HG03064 (cell line): ENCODE measurements around the gene NOG.

Source experiments
- ATAC-seq: cut with Tn5 transposase; IDR thresholded peaks from one replicate; pipeline ENCODE4 v1.9.1; 2021; ENCODE audit warnings: low read depth; ENCODE audit not compliant: unreplicated experiment

Gene NOG

DNA sequence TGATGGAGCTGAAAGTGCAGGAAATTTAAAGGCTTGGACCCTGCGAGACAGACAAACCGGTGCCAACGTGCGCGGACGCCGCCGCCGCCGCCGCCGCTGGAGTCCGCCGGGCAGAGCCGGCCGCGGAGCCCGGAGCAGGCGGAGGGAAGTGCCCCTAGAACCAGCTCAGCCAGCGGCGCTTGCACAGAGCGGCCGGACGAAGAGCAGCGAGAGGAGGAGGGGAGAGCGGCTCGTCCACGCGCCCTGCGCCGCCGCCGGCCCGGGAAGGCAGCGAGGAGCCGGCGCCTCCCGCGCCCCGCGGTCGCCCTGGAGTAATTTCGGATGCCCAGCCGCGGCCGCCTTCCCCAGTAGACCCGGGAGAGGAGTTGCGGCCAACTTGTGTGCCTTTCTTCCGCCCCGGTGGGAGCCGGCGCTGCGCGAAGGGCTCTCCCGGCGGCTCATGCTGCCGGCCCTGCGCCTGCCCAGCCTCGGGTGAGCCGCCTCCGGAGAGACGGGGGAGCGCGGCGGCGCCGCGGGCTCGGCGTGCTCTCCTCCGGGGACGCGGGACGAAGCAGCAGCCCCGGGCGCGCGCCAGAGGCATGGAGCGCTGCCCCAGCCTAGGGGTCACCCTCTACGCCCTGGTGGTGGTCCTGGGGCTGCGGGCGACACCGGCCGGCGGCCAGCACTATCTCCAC lies at the start of gene NOG:
NOG (plus strand) TSS at position 54 of the 674 bp plus-strand sequence; CDS start at position 579, 525 bp downstream.
- no peak for ATAC-seq

DNA sequence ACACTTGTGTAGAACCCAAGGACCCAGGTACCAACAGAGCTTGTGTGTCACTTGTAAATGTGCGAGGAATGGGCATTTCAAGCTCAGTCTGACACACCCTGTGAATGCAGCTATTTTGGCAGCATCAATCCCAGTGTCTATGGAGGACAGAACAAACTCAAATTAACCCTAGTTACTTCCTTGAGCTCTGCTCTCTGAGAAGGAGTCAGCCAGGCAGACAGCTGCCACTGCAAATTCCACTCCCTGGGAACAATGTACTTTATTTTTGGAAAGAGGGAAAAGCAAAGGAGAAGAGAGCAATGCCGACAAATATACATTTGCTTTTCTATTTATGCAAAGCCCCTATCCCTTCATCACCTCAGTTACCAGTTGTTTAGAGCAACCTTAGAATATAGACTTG lies 48.4 kb upstream of the NOG start:
- no peak for ATAC-seq

DNA sequence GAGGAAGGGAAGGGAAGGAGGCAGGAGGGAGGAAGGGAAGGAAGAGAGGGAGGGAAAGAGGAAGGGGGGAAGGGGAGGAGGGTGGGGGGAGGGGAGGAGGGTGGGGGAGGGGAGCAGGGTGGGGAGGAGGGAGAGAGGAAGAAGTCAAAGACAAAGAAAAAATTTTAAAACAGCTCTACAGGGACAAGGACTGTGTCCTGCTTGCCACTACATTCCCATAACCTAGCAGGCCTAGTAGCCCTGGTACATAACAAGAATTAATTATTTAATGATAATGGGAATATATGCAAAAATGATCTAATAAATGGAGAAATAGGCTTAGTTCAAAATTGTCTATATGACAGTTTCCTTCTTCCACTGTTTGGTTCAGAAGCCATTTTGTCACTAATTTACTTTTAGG lies 47.6 kb upstream of the NOG start:
- ATAC-seq: no peak

DNA sequence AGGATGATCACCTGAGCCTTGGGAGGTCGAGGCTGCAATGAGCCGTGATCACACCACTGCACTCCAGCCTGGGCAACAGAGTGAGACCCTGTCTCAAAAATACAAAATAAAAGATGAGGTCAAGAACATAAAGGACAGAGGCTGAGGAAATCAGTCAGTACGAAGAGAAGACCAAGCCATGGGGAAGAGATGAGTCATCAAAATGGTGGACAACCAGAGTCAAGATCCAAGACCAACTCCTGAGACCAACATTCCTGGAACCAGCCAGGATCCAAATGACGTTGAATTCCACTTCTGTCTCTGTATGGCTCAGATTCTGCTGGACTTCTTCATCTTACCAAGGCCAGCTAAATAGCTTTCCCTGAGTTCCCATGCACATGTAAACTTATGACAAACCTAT lies 44.8 kb upstream of the NOG start:
- ATAC-seq: no peak

DNA sequence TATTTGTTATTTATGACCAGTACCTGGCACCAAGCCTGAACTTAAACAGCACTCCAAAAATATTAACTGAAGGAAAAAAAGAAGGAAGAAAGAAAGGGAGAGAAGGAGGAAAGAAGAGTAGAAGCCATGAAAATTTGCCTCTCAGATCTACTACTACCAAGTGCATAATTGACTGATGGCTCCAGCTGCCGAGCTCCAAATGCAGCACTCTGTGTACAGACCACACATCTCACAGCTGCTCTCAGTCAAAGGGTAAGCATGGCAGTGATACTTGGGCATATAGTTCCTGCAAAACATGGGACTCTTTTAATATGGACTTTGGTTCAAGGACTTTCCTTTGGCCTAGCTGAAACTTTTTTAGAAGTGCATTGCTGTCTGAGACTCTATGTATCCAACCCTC lies 44.0 kb upstream of the NOG start:
- no peak for ATAC-seq

DNA sequence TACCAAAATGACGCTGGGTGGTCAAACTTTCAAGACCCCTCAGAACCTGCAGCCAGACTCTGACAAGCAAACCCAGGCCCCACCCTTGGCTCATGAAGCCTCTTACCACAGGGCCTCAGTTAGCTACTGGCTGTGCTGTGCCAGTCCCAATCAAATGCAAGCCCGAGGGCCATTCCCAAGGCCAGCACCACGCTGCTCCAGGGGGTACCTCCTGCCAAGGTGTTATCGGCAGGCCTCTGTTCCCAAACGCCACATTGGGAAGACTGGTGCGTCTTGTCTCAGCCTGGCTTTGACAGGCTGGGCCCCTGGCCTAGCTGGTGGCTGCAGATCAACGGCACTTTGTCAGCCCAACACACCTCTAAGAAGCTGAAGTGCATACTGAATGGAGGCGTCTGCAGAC lies 35.8 kb upstream of the NOG start:
- ATAC-seq: no peak

DNA sequence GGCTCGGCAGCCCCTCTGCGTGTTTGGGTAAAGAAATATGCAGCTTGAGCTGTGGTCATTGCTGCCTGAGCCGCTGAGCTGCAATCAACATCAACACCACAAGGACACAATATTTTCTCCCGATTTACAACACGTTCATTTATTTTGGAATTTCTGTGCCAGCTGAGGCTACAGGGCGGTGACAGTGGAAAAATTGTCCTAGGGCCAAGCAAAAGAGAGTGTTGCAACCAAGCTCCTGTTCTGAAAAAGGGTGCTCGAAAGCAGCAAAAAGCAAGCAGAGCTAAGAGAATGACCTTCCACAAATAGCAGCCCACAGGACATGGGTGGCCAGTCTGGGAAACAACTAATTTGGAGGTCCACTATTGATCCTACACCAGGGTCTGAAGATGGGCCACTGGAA lies 35.4 kb upstream of the NOG start:
- no peak for ATAC-seq

DNA sequence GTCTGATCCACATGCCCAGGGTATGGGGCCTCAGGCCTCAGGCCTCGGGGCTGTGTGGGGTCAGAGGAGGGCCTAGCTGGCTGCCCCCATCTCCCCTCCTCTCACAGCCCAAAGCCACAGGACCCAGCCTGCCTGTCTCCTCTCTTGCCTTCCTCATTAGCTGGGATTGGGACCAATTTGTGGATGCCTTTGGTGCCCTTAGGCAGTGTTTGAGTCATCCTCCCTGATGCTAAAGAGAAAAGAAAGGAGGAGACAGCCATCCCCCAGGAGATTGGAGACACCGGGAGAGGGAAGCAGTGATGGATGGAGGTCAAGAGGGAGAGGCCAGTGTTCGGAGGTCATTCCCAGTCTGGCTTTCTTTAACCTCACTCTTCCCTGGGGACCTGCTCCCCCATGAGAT lies 23.3 kb upstream of the NOG start:
- ATAC-seq: no peak

DNA sequence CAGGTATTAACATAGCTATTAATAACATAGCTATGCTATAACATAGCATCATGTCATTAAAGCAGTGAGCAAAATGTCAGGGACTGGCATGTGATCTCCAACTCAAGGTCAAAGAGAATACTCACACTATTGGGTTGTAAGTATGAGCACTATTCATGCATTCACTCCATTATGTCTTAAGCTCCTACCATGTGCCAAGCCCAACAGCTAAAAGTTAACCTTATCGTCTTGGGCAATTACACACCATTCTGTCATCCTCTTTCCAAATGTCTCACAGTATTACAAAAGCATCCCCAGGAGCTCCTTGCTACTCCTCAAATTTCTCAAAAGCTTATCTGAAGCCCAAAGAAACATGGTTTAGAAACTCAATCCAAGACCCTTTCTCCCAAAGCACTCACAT lies 22.0 kb upstream of the NOG start:
- no peak for ATAC-seq

DNA sequence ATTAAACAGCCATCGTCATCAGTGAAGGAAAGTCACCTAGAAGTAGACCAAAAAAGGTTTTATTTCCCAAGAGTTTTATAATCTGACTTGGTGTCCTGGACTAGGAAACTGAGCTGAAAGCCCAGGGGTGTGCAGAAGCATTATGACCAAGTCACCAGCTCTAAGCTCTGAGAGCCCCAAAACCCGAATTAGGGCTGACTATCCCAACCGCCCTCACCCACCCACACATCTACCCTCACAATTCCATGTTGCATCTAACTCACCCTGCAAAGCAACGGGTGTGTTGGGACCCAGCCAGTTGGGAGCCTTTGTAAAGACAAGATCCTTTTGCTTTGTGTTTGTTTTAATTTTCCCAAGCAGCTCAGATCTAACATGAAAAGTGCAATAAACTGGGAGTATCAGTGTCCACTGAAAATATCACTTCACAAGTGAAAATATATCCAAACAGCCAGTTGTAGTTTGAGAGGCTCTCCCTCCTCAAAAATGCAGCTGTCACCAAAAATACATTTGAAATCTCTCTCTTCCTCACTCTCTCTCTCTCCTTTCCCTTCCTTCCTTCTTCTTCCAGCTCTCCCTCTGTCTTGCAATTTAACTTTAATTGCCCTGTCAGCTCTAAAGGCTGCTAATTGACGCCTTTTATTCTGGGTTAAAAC lies 16.2 kb upstream of the NOG start:
- no peak for ATAC-seq

DNA sequence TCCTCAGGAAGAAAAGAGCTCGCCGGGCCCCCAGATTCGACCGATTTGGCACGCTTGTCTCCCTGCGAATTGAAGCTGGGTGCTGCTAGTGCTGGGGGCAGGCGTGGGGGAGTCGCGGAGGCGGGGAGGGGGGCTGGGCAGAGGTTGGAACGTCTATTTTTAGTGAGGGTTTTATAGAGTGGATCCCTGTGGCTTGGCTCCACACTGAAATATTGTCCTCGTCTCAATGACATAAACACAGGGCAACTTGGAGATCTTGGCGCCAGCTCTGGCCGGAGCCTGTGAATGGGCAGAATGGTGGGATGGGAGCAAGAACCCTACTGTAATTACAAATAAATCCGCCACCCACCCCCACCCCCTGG lies 15.7 kb upstream of the NOG start:
- no peak for ATAC-seq

DNA sequence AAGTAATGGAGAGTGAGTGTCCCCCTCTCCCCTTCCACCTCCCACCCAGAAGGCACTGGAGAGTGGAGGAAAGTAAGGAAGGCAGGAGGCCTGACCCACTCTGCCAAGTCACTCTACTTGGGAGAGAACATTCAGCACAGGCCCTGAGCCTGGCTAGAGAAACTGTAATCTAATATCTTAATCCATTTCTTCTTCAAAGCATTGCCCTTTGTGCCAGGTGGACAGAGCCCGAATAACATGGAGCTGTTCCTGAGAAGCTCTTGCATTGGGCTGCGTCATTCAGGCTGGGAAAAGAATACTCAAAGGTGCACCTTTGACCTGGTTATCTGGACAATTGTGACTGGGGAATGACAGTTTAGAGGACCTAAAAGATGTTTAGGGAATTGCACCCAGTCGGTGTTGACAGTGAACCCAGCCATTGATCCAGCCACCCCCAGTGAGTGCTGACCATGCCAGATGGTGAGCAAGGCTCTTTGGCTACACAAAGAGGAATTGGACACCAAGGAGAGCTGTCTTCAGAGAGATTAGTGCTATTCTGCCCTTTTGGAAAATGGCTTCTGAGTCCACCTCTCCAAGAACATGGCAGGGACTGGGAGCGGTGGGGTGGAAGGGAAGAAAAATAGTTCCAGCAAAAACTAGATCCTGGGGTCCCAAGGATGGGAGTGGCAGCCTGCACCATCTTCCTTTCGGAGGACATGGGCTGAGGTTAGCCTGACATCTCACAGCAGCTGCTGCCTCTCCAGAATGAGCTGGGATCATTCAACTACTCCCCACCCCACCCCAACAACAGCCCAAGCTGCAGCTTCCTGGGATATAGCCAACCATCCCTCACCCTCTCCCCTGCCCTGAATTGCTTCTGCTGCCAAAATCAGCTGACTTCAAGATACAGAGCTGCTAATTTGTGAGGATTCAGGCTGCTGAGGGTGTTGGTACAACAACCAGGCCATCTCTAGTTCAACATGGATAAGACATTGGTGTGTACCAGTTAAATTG lies 11.6 kb upstream of the NOG start:
- ATAC-seq: no peak

DNA sequence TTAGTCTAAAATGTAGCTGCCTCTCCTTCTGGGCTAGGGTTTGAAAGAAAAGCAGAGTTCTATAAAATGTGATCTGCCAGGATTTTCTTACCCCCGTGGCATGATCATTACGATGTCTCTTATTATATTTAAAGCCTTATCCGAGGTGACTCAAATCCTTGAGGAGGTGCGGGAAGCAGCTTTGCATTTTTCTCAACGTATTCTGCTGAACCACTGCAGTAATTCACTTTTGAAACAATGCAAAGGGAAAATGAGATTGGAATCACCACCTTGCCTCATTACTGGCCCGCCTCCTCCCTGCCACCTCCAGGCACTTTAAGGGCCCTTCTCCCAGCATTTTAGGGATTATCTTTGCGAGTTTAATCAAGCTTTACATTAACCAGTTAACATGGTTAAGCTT lies 9.7 kb upstream of the NOG start:
- no peak for ATAC-seq

DNA sequence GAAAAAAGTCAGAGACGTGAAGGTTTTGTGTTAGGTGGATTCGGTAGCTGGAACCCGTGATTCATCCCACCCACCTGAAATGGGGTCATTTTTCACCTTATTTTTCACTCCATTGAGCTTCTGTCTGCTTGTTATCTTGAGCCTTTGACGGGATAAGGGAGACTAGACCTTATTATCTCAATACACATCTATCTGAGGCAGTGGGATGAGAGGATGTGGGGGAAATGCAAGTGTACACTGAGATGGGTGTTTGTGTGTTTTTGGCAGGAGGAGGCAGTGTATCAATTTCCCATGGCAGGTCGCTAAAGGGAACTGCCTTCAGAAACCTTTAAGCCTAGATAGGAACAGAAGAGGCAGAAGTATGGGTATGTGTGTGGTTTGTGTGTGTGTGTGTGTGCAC lies 6.2 kb upstream of the NOG start:
- no peak for ATAC-seq

DNA sequence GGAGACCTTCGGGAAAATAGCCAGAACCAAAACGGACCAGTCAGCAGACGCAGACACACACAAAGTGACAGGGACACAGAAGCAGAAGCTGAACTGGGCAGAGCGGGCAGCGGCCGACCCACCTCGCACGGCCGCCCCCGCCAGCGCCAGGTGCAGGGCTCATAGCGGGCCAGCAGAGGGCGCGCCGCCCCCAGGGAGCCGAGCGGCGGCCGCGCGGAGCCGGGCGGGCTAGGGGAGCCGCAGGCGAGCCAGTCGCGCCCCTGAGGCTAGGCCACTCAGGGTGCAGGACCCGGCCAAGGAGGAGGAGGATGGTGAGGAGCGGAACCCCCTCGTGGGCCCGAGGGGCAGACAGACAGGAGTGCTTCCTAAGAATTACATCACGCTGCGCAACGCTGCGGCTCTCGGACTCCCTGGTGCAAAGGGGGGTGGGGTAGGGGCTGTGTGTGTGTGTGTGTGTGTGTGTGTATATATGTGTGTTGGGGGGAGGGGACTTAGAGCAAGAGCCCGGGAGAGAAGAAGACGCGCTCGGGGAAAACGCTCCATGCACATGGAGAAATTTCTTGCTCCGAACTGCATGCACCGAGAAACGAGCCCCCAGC lies 913 bp upstream of the NOG start:
- no peak for ATAC-seq

DNA sequence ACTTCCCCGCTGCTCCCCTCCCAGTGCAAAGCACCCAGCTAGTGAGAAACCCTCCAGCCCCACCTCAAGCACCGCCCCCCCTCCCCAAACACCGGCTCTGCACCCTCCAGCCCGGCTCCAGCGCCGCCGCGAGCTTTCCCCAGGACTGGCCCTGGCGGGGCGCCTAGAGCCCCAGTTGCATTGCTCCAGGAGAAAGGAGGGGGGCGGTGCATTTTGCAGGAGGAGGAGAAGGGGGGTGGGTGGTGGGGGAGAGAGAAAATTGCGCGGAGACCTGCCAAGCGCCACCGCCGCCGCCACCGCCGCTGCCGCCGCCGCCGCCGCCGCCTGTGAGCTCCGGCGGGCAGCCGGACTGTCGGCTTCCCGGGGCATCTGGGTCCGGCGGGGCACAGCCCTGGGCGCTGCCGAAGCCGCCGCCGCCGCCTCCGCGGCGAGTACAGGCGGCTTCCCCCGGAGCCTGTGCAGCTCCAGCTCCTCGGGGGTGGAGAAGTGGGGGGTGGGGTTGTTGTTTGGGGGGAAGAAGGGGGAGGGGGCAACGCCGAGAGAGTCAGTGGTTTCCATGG lies 333 bp upstream of the NOG start:
- no peak for ATAC-seq

DNA sequence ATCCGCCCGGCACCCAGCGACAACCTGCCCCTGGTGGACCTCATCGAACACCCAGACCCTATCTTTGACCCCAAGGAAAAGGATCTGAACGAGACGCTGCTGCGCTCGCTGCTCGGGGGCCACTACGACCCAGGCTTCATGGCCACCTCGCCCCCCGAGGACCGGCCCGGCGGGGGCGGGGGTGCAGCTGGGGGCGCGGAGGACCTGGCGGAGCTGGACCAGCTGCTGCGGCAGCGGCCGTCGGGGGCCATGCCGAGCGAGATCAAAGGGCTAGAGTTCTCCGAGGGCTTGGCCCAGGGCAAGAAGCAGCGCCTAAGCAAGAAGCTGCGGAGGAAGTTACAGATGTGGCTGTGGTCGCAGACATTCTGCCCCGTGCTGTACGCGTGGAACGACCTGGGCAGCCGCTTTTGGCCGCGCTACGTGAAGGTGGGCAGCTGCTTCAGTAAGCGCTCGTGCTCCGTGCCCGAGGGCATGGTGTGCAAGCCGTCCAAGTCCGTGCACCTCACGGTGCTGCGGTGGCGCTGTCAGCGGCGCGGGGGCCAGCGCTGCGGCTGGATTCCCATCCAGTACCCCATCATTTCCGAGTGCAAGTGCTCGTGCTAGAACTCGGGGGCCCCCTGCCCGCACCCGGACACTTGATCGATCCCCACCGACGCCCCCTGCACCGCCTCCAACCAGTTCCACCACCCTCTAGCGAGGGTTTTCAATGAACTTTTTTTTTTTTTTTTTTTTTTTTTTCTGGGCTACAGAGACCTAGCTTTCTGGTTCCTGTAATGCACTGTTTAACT lies 1.0 kb downstream of the NOG start:
- ATAC-seq: no peak

DNA sequence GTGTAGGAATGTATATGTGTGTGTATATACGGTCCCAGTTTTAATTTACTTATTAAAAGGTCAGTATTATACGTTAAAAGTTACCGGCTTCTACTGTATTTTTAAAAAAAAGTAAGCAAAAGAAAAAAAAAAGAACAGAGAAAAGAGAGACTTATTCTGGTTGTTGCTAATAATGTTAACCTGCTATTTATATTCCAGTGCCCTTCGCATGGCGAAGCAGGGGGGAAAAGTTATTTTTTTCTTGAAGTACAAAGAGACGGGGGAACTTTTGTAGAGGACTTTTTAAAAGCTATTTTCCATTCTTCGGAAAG lies 1.6 kb downstream of the NOG start:
- ATAC-seq: no peak

DNA sequence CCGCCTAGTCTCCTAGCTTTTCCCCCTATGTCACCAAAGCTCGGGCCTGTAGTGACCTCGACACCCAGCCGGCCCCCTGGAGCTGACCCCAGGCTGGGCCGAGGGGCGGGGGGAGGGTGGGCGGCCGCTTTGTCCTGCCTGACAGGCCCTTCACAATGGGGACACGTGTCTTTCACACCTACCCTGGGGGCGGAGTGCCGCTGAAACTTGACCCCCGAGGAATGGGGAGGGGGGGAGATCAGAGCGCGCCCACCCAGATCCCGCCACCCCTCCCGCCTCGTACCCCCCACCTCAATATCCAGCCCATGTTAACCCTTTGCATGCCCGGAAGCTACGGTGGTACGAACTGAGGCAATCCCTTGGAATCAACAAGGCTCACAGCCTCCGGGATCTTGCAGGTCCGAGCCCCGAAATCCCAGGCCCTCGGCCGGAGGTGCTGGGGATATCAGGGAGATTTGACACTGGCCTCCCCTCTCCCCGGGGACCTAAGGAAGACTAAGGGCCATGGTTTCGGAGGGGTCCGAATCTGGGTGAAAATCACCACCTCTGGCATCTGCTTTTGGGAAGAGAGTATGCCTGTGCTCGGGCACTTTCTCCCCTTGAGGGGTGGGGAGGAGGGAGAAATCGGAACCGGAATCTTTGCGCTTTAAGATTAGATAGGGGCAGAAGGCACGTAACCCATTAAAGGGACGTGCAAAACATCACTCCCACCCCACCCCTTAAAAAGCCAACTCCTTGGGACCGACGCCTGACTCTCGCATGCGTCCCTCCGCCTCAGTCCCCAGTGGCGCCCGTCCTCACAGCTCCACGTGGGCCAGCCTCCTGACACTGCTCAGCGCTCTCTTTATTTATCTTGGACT lies 2.6 kb downstream of the NOG start:
- no peak for ATAC-seq
